K562 (cell line): Measurements from ENCODE around the gene GRIP1.

ENCODE experiments used
- MED1 ChIP-seq: sonication (generic); formaldehyde crosslinking; IDR thresholded peaks from 2 replicates; pipeline ENCODE4 v1.8.1; 2023; ENCODE audit warnings: missing genetic modification reagents, borderline replicate concordance
- USF1 ChIP-seq: sonication (generic); formaldehyde crosslinking; IDR thresholded peaks from 2 replicates; pipeline ENCODE4 v1.9.0; 2022; ENCODE audit warnings: mild to moderate bottlenecking, missing genetic modification reagents

GRCh38 chr12:66428261-66428660 lies 250.6 kb downstream of the GRIP1 start:
- TF ChIP-seq MED1 (CRISPR knock-in tag): no peak
- TF ChIP-seq USF1 (CRISPR knock-in tag): no peak
